Right ventricle myocardium inferior (tissue), 1 donor: Measurements from ENCODE around the gene CCAR1. TPM values are rescaled to one million over a fixed set of nuclear protein-coding genes. Genes with fewer than 3 reads are reported as not detected.
A peak's percentile ranks its signal among the peaks of the same experiment; 100 is the strongest.
"Not testable (repeated sequence)": the region's sequence is repeated elsewhere in the genome, so short reads cannot be mapped to it uniquely, and the experiment has no call there.

Experiments
- ATAC-seq: fragments of 200-7000 bp; cut with Tn5 transposase; one replicate; pipeline ENCODE4 v1.9.1; 2020; ENCODE audit warnings: mild to moderate bottlenecking, moderate library complexity
- DNase-seq: peaks from one replicate; pipeline ENCODE4 v3.0.0; 2021; ENCODE audit errors: missing footprints
- intact Hi-C: fragments of 100-400 bp; cut with DNase I; formaldehyde crosslinking; loops from one replicate; pipeline ENCODE4 v1.11.0; 2022
- long read RNA-seq: library from polyadenylated mRNA; unstranded; transcript quantifications from one replicate; pipeline ENCODE4 v2.0.0, GENCODE V29; 2021
- total RNA-seq: library from RNA; stranded (reverse); fragmentation: NEBNext Ultra II Directional; extraction: Animal tissue kit (Norgen Biotek cat#: 25700); gene quantifications from one replicate; pipeline ENCODE4 v1.2.1, GENCODE V29; 2021
- donor health status: DM: no; HTN: yes; CAD: no; lungs with severe emphysema.

CCAR1 gene
- total RNA-seq, result 32.0 TPM
- long read RNA-seq, full-length matches to known transcripts, result 4 of 8 reads
- long read RNA-seq, partial matches to known transcripts, result 3 of 8 reads
- long read RNA-seq, other reads (novel, unspliced or antisense), result 1 of 8 reads

- intact Hi-C loops, result loop anchor here (2.0 to 5.0 kb wide), 2 partner anchors 180 to 194 kb away; partner anchors contain the start of genes DDX50 and SLC25A16
- DNase-seq, result peak; percentile 99
- ATAC-seq, result peak; percentile 99
Measured at GRCh38 chr10:68720793-68721672, at the start of gene CCAR1. CCAR1 (plus strand) TSS chr10:68721239; CDS start chr10:68722505, 1,266 bp downstream.

DNA sequence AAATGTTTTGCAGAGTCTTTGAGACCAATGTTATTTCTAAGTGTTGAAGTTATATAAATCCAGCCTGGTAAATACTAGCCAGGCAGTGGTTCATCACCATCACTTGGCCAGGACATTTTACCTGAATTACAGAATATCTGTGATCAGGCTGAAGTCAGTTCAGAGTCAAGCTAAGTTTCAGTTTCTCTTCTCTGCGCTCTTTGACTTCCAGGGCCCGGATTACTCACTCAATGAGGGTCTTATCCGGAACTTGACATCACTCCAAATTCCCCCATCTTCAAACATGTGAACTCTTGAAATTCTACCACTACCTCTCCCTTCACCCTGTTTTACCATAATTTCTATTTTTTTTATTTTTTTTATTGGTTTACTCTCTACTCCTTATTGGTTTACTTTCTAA, 36.6 kb upstream of the CCAR1 start:
- DNase-seq (no peak), ATAC-seq (no peak)
- intact Hi-C loops, result no loop called here

GRCh38 chr10:68696018-68696417, 25.0 kb upstream of the CCAR1 start:
- no peak for ATAC-seq
- no peak for DNase-seq
- intact Hi-C loops, result no loop called here

DNA sequence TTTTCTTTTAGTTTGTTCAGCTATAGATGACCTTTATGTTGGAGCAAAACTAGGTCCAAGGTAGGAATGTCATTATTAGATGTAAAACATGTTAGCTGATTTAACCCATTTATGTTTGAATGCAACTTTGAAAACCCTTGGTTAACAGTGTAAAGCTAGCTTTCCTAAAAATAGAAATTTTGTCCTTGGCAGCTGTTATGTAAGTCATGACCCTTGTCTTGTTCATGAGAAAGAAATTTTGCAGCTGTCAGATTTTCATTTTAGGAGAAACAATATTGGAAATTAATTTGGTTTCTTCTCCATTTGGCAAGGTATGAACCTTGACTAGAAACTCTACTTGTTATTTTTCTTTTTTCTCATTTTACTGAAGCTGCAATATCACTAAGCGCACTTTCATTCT, 23.9 kb upstream of the CCAR1 start:
- ATAC-seq (no peak), DNase-seq (no peak)
- intact Hi-C loops, result no loop called here

DNA sequence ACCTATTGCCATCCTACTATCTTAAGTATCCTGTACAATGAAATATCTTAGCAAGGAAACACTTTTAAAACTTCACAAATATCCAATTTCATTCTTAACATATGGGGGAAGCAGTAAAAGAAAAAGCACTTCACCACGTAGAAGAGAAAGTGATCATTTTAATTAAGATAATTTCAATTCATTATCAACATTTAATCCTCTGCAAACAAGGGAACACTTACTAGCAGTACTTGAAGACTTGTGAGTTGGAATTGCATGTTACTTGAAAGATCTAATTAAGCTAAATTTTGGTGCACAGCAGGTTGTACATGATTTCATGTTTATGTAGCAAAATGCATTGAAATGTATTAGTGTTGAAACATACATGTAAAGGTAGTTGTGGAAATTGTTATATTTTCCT, 20.8 kb upstream of the CCAR1 start:
- intact Hi-C loops, result no loop called here
- DNase-seq, result no peak
- no peak for ATAC-seq

GRCh38 chr10:68705548-68705947, 15.5 kb upstream of the CCAR1 start:
- DNase-seq (no peak), ATAC-seq (no peak)
- intact Hi-C loops, result no loop called here

DNA sequence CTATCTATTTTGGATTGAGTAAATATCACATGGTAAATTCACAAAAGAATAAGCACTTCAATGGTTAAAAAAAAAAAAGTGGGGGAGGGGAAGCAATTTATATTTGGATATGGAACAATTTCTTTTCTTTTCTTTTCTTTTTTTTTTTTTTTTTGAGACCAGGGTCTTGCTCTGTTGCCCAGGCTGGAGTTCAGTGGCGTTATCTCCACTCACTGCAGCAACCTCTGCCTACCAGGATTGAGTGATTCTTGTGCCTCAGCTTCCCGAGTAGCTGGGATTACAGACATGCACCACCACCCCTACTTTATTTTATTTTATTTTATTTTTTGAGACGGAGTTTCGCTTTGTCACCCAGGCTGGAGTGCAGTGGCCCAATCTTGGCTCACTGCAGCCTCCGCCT, 12.1 kb upstream of the CCAR1 start:
- DNase-seq, intact Hi-C loops: not testable (repeated sequence)

GRCh38 chr10:68713065-68713464, 8.0 kb upstream of the CCAR1 start:
- intact Hi-C loops, DNase-seq, ATAC-seq: not testable (repeated sequence)

More for the DNA sequence above, 12.1 kb upstream of the CCAR1 start:
- ATAC-seq, result not testable (repeated sequence)

DNA sequence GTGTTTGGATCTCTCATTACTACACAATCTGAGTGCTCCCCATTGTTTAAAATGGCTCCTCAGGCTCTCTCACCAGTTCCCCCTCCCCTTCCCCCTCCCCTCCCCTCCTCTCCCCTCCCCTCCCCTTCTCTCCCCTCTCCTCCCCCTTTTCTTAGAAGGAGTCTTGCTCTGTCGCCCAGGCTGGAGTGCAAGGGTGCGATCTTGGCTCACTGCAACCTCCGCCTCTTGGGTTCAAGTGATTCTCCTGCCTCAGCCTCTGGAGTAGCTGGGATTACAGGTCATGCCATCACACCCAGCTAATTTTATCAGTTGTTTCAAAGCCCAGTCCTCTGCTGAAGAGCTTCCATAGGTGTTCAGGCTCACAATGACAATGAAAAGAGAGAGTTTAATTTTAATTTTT, 3.6 kb upstream of the CCAR1 start:
- DNase-seq (no peak), ATAC-seq (no peak)
- intact Hi-C loops, result no loop called here

DNA sequence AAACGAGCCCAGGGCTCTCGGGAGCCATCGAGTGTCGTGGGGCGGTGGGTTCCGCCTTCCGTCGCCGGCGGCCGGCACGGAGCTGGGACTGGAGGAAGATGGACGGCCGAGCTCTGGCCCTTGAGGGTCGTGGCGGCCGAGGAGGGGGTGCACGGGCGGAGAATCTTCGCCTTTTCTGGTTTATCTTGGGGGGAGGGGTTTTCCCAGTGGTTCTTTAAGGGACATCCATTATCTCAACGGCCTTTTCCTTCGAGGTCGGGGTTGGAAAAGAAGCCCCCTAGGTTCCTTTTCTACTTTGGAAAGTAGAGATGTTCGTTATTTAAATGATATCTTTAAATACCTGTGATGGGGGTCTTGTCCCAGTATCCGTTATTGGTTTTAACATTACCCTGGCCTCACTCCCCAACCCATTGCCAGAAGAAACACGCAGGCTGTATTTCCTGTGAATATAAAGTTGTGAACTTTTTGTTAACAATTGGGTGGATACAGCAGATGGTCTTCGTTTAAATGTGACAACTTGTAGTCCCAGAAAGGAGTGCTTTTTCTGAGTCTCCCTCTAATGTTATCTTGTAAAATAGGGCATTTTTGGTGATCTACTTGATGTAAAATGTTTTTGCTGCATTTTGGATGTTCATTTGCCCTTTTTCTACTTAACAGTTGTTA, 765 bp downstream of the CCAR1 start:
- ATAC-seq, result peak; percentile 14
- intact Hi-C loops, result loop anchor here (2.0 to 5.0 kb wide), 2 partner anchors 179 to 195 kb away; partner anchors contain the start of genes DDX50 and SLC25A16
- DNase-seq, result no peak

DNA sequence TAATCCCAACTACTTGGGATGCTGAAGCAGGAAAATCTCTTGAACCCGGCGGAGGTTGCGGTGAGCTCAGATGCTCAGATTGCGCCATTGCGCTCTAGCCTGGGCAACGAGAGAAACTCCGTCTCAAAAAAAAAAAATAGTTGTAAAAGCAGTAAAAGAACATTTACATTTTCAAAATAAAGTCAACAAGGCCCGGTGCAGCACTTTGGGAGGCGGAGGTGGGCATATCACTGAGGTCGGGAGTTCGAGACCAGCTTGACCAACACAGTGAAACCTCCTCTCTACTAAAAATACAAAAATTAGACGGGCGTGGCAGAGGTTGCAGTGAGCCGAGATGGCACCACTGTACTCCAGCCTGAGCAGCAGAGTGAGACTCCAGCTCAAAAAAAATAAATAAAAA, 4.0 kb downstream of the CCAR1 start:
- ATAC-seq (no peak), DNase-seq (no peak)
- intact Hi-C loops, result loop anchor here (5.0 kb wide), 1 partner anchor 37 kb away; no protein-coding TSS in a partner anchor

DNA sequence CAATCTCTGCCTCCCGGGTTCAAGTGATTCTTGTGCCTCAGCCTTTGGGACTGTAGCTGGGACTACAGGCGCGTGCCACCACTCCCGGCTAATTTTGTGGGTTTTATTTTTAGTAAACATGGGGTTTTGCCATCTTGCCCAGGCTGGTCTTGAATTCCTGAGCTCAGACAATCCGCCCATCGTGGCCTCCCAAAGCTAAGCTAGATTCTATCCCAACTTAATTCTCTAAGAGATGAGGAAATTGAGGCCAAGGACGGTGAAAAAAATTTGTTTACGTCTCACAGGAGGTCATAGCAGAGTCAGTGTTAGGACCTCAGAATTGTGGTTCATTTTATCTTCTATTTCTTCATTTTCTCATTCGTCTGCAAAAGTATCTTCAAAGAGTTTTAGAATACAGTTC, 6.1 kb downstream of the CCAR1 start:
- ATAC-seq (no peak), DNase-seq (no peak)
- intact Hi-C loops, result loop anchor here (5.0 kb wide), 1 partner anchor 35 kb away; no protein-coding TSS in a partner anchor

GRCh38 chr10:68732651-68733050, 11.6 kb downstream of the CCAR1 start:
- DNase-seq (no peak), ATAC-seq (no peak)
- intact Hi-C loops, result no loop called here

- intact Hi-C loops, result no loop called here
- ATAC-seq (no peak), DNase-seq (no peak)
Measured at GRCh38 chr10:68734349-68734748, 13.3 kb downstream of the CCAR1 start.

GRCh38 chr10:68735119-68735518, 14.1 kb downstream of the CCAR1 start:
- DNase-seq, result no peak
- intact Hi-C loops, result no loop called here
- no peak for ATAC-seq

DNA sequence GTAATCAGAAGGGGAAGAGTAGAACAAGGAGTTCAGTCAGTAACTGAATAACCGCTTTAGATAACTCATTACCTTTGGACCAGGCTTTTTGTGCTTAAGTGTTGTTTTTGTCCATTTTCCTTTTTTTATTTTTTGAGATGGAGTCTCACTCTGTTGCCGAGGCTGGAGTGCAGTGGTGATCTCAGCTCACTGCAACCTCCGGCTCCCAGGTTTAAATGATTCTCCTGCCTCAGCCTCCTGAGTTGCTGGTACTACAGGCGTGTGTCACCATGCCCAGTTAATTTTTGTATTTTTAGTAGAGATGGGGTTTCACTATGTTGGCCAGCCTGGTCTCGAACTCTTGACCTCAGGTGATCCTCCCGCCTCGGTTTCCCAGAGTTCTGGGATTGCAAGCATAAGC, 14.7 kb downstream of the CCAR1 start:
- intact Hi-C loops, ATAC-seq, DNase-seq: not testable (repeated sequence)

DNA sequence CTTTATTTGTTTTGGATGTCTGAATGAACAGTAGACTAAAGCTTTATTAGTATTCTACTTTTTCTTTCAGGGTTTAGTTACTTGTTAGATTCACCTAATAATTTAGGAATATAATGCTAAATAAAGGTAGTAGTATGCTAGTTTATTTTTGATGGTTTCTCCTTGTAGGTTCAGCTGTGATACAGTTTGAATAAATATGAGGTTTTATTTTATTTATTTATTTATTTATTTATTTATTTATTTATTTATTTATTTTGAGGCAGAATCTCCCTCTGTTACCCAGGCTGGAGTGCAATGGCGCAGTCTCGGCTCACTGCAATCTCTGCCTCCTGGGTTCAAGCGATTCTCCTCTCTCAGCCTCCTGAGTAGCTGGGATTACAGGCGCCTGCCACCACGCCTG, 19.6 kb downstream of the CCAR1 start:
- intact Hi-C loops, ATAC-seq, DNase-seq: not testable (repeated sequence)

DNA sequence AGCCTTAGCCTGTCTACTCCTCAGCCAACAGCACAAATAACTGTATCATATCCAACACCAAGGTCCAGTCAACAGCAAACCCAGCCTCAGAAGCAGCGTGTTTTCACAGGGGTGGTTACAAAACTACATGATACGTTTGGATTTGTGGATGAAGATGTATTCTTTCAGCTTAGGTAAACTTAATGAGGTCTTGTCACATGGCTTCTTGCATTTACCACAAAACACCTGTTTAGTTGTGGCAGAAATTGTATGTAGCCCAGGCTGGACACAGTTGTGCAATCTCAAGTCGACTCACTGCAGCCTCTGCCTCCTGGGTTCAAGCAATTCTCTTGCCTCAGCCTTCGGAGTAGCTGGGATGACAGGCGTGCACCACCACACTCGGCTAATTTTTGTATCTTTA, 21.4 kb downstream of the CCAR1 start:
- DNase-seq, result no peak
- no peak for ATAC-seq
- intact Hi-C loops, result no loop called here

GRCh38 chr10:68752711-68753350, 31.8 kb downstream of the CCAR1 start:
- ATAC-seq (no peak), DNase-seq (no peak)
- intact Hi-C loops, result no loop called here
